ENCODE results near the gene GDF10. TPM values are rescaled to one million over a fixed set of nuclear protein-coding genes. Genes with fewer than 3 reads are reported as not detected.

The GDF10 gene
- total RNA-seq, 1 experiment from 2014 or later: not detected

DNA sequence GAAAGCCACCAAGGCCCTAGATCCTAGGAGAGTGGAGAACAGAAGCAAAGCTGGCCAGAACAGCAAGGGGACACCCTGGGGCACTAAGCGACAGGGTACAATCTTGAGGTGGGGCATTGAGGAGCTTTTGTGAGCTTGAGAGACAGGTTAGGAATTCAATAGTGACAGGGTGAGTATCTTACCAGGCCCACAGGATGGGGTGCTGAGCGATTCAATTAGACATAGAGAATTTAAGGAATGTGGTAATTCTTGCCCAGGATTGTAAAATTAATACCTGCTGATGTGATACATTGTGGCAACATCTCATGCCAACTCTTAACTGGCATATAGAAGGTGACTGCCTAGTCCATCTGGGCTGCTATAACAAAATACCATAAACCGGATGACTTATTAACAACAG is 62.2 kb downstream of the GDF10 start:
- no peaks in the 10 kb centered on the region for H3K9me3 Mint-ChIP-seq (ENCODE audit: unreplicated experiment)
- DNase-seq (ENCODE audit: unreplicated experiment): no peak
- POLR2A ChIA-PET: no interaction called here
- CTCF ChIA-PET: interaction anchor here (0.6 to 6.4 kb wide), 17 partner anchors 9 to 1370 kb away, joined by 3 to 48 read pairs (median 4); no protein-coding TSS in a partner anchor
- no peaks in the 10 kb centered on the region for H3K27me3 Mint-ChIP-seq (ENCODE audit: insufficient read depth, unreplicated experiment)
- H3K36me3 Mint-ChIP-seq (ENCODE audit: insufficient read depth, unreplicated experiment): no peaks in the 10 kb centered on the region
- H3K4me1 Mint-ChIP-seq (ENCODE audit: insufficient read depth, unreplicated experiment): no peaks in the 10 kb centered on the region
- intact Hi-C loops (cut with micrococcal nuclease): no loop called here
- H3K27ac Mint-ChIP-seq (ENCODE audit: low read depth, unreplicated experiment): no peak overlapping the region
- no peak overlapping the region for H3K4me3 Mint-ChIP-seq (ENCODE audit: unreplicated experiment)
- no TSS peak for BruUV-seq (replicated peaks)
- TF ChIP-seq, protein P1, sequence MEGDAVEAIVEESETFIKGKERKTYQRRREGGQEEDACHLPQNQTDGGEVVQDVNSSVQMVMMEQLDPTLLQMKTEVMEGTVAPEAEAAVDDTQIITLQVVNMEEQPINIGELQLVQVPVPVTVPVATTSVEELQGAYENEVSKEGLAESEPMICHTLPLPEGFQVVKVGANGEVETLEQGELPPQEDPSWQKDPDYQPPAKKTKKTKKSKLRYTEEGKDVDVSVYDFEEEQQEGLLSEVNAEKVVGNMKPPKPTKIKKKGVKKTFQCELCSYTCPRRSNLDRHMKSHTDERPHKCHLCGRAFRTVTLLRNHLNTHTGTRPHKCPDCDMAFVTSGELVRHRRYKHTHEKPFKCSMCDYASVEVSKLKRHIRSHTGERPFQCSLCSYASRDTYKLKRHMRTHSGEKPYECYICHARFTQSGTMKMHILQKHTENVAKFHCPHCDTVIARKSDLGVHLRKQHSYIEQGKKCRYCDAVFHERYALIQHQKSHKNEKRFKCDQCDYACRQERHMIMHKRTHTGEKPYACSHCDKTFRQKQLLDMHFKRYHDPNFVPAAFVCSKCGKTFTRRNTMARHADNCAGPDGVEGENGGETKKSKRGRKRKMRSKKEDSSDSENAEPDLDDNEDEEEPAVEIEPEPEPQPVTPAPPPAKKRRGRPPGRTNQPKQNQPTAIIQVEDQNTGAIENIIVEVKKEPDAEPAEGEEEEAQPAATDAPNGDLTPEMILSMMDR (IDR thresholded peaks at IDR 0.05; ENCODE audit: unreplicated experiment): no peak

Other genes starting within 250 kb of the GDF10 start
- gene GDF2, start 22.3 kb downstream of the GDF10 start, total RNA-seq (2022): not detected in 2 replicates
- not detected in 2 replicates for gene RBP3, start 48.2 kb downstream of the GDF10 start, total RNA-seq (2022)
- gene ZNF488, start 84.1 kb downstream of the GDF10 start, total RNA-seq (2022): 0.12 TPM in 2 replicates
- gene ANXA8, start 183.9 kb downstream of the GDF10 start, total RNA-seq (2022): 47.3 and 103 TPM in 2 replicates
- not detected in 2 replicates for gene FAM25G, start 191.5 kb downstream of the GDF10 start, total RNA-seq (2022)
- 15.6 and 16.3 TPM in 2 replicates for gene AGAP9, start 223.4 kb downstream of the GDF10 start, total RNA-seq (2022)

Measured in MCF 10A (cell line).